Chondrocyte (in vitro differentiated cells): ENCODE measurements around the gene IFNK. TPM values are rescaled to one million over a fixed set of nuclear protein-coding genes. Genes with fewer than 3 reads are reported as not detected.
A peak's percentile ranks its signal among the peaks of the same experiment; 100 is the strongest.

Experiments
- DNase-seq: peaks from one replicate; pipeline ENCODE4 v3.0.0; 2021; ENCODE audit warnings: mixed read lengths, low spot score
- H3K27ac Mint-ChIP-seq: one replicate; pipeline ENCODE4 v1.8.0; 2021; ENCODE audit warnings: mild to moderate bottlenecking, moderate library complexity, mixed read lengths; ENCODE audit not compliant: unreplicated experiment
- H3K27me3 Mint-ChIP-seq: 2 replicates; pipeline ENCODE4 v1.8.0; 2021; ENCODE audit warnings: low read depth, mixed read lengths
- H3K36me3 Mint-ChIP-seq: 2 replicates; pipeline ENCODE4 v1.8.0; 2021; ENCODE audit warnings: low read depth, mixed read lengths
- H3K4me1 Mint-ChIP-seq: 2 replicates; pipeline ENCODE4 v1.8.0; 2021; ENCODE audit warnings: low read depth, mild to moderate bottlenecking, mixed read lengths
- H3K4me3 Mint-ChIP-seq: one replicate; pipeline ENCODE4 v1.8.0; 2021; ENCODE audit warnings: mild to moderate bottlenecking, moderate library complexity, mixed read lengths; ENCODE audit not compliant: unreplicated experiment
- H3K9me3 Mint-ChIP-seq: 2 replicates; pipeline ENCODE4 v1.8.0; 2021; ENCODE audit warnings: low read depth, mixed read lengths
- total RNA-seq: library from RNA; stranded (reverse); gene quantifications from 3 replicates; pipeline ENCODE4 v1.2.1, GENCODE V29; 2021
- TF ChIP-seq, protein P1 (sequence below): fragments of 200-600 bp; sonication (generic); IDR thresholded peaks from 2 replicates; pipeline ENCODE4 v1.5.0; 2021; ENCODE audit warnings: antibody characterized with exemption, mild to moderate bottlenecking, moderate library complexity

Gene IFNK
- total RNA-seq, 1 donor from 2014 or later, result not detected

DNA sequence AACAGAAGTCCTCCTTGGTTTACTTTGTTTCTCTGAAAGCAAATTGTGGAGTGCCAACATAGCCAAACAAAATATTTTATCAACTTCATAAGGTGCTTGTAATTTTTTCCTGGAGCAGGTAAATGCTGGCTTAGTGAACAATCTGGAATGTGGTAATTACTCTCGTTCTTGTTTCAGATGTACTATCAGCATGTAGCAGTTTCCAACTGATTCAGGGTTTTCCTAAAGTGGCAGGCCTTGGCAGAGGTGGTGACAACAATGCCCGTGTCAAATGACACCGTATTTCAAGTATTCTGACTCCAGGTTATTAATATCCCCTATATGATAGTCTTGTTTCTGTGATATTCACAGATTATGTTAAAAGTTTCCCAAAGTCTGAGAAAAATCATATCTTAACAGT is 48.0 kb downstream of the IFNK start:
- Mint-ChIP-seq H3K9me3 (no peaks in the 10 kb centered on the region), H3K4me1 (peaks cover 18% of the 10 kb centered on the region), H3K27ac (peak overlapping the region; percentile 92), H3K4me3 (peak overlapping the region; percentile 97), H3K36me3 (no peaks in the 10 kb centered on the region), H3K27me3 (peaks cover 4% of the 10 kb centered on the region)
- TF ChIP-seq, protein P1, sequence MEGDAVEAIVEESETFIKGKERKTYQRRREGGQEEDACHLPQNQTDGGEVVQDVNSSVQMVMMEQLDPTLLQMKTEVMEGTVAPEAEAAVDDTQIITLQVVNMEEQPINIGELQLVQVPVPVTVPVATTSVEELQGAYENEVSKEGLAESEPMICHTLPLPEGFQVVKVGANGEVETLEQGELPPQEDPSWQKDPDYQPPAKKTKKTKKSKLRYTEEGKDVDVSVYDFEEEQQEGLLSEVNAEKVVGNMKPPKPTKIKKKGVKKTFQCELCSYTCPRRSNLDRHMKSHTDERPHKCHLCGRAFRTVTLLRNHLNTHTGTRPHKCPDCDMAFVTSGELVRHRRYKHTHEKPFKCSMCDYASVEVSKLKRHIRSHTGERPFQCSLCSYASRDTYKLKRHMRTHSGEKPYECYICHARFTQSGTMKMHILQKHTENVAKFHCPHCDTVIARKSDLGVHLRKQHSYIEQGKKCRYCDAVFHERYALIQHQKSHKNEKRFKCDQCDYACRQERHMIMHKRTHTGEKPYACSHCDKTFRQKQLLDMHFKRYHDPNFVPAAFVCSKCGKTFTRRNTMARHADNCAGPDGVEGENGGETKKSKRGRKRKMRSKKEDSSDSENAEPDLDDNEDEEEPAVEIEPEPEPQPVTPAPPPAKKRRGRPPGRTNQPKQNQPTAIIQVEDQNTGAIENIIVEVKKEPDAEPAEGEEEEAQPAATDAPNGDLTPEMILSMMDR, result no peak
- no peak for DNase-seq

DNA sequence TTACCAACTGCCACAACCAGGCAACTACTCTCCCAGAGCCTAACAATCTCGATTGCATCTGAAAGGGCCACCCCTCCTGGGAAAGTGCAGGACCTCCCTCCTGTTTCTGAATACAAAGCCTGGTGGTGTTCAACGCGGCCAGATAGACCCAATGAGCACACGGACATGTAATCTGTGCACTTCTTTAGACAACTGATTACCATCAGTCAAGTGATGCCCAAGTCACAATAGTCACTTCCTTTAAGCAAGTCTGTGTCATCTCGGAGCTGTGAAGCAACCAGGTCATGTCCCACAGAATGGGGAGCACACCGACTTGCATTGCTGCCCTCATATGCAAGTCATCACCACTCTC is 48.5 kb downstream of the IFNK start:
- TF ChIP-seq, protein P1, result no peak
- peaks cover 18% of the 10 kb centered on the region for H3K4me1 Mint-ChIP-seq
- H3K4me3 Mint-ChIP-seq, result peak overlapping the region; percentile 97
- peaks cover 4% of the 10 kb centered on the region for H3K27me3 Mint-ChIP-seq
- H3K27ac Mint-ChIP-seq, result peak overlapping the region; percentile 92
- DNase-seq, result no peak
- no peaks in the 10 kb centered on the region for H3K9me3 Mint-ChIP-seq
- no peaks in the 10 kb centered on the region for H3K36me3 Mint-ChIP-seq

DNA sequence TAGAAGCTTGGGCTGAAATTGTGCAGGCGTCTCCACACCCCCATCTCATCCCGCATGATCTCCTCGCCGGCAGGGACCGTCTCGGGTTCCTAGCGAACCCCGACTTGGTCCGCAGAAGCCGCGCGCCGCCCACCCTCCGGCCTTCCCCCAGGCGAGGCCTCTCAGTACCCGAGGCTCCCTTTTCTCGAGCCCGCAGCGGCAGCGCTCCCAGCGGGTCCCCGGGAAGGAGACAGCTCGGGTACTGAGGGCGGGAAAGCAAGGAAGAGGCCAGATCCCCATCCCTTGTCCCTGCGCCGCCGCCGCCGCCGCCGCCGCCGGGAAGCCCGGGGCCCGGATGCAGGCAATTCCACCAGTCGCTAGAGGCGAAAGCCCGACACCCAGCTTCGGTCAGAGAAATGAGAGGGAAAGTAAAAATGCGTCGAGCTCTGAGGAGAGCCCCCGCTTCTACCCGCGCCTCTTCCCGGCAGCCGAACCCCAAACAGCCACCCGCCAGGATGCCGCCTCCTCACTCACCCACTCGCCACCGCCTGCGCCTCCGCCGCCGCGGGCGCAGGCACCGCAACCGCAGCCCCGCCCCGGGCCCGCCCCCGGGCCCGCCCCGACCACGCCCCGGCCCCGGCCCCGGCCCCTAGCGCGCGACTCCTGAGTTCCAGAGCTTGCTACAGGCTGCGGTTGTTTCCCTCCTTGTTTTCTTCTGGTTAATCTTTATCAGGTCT is 49.0 kb downstream of the IFNK start, which contains the start of gene C9orf72:
TSS of gene C9orf72 (minus strand) at position 564 of the 716 bp plus-strand sequence. CDS start 6,361 bp downstream, outside the sequence.
- peak within 1 kb of the TSS; percentile 100 for H3K27ac Mint-ChIP-seq
- H3K9me3 Mint-ChIP-seq, result peaks cover 2% of the 10 kb centered on the region
- peak; percentile 91 for DNase-seq
- TF ChIP-seq, protein P1, result peak; percentile 48
- no peaks in the 10 kb centered on the region for H3K36me3 Mint-ChIP-seq
- peak within 1 kb of the TSS; percentile 97 for H3K4me3 Mint-ChIP-seq
- H3K4me1 Mint-ChIP-seq, result peaks cover 18% of the 10 kb centered on the region
- peaks cover 4% of the 10 kb centered on the region for H3K27me3 Mint-ChIP-seq

DNA sequence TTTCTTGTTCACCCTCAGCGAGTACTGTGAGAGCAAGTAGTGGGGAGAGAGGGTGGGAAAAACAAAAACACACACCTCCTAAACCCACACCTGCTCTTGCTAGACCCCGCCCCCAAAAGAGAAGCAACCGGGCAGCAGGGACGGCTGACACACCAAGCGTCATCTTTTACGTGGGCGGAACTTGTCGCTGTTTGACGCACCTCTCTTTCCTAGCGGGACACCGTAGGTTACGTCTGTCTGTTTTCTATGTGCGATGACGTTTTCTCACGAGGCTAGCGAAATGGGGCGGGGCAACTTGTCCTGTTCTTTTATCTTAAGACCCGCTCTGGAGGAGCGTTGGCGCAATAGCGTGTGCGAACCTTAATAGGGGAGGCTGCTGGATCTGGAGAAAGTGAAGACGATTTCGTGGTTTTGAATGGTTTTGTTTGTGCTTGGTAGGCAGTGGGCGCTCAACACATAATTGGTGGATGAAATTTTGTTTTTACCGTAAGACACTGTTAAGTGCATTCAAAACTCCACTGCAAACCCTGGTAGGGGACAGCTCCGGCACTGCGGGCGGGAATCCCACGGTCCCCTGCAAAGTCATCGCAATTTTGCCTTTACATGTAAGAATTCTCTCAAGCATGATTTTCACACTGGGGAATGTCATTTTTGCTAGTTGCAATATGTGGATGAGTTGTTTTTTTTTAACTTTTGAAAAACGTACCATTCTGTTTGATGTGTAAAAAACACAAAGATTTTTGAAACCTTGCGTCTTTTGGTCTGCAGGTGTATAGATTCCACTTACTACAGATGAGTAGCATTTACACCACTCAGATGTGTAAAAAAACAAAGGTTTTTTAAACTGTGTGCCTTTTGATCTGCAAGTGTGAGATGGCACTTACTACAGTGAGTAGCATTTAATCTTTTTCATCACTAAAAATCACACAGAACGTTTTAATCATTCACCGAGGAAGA is 49.8 kb downstream of the IFNK start:
- peaks cover 9% of the 10 kb centered on the region for H3K27me3 Mint-ChIP-seq
- DNase-seq, result peak; percentile 90
- TF ChIP-seq, protein P1, result no peak
- peak overlapping the region; percentile 97 for H3K4me3 Mint-ChIP-seq
- peaks cover 18% of the 10 kb centered on the region for H3K4me1 Mint-ChIP-seq
- H3K9me3 Mint-ChIP-seq, result peaks cover 9% of the 10 kb centered on the region
- H3K36me3 Mint-ChIP-seq, result no peaks in the 10 kb centered on the region
- H3K27ac Mint-ChIP-seq, result peak overlapping the region; percentile 100

Other genes with a start within 250 kb of the IFNK start
- not detected in 3 replicates for gene EQTN, start 227.1 kb upstream of the IFNK start, total RNA-seq
- gene MOB3B, start 5.5 kb downstream of the IFNK start, total RNA-seq, result 2.4 to 3.8 TPM (median 3.7 TPM) in 3 replicates
- gene C9orf72, start 49.2 kb downstream of the IFNK start, total RNA-seq, result 7.5 to 9.4 TPM (median 8.6 TPM) in 3 replicates